GM21447 (cell line): Measurements from ENCODE around the gene N4BP2L1.

Experiments
- ATAC-seq: cut with Tn5 transposase; IDR thresholded peaks from one replicate; pipeline ENCODE4 v1.9.1; 2021; ENCODE audit not compliant: unreplicated experiment

N4BP2L1 gene

DNA sequence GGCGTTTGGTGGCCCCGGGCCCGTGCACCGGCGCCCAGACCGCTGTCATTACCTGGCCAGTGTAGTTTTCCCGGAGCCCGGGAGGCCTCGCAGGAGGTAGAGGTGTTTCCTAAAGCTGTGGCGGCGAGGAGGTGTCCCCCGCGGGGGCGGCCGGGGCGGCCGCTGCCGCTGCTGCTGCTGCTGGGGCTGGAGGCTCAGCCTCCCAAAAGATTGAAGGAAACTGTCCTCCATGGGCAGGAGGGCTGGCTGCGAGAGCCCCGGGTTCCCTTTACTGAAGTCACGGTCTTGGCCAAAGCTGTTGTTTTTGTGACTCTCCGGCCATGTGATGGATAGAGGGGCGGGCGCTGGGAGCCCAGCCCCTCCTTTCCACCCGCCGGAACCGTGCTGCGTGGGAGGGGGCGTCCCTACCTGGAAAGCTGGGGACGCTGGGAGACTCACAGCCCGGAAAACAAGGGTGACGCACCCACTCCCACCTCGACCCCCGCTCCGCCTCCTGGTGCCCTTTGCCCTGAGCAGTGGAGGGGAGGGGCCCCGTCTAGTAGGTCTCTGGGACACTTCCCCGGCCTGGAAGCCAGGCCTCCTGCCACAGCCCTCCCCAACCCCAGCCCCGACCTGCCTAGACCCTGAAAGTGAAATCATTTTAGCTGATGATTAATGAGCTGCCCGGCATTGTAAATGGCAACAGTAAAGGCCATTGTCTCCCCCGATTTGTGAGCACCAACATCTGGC lies at the start of gene N4BP2L1:
N4BP2L1 (minus strand) TSS at position 279 of the 729 bp plus-strand sequence; CDS start at position 231, 48 bp downstream.
- peak; percentile 67 for ATAC-seq

DNA sequence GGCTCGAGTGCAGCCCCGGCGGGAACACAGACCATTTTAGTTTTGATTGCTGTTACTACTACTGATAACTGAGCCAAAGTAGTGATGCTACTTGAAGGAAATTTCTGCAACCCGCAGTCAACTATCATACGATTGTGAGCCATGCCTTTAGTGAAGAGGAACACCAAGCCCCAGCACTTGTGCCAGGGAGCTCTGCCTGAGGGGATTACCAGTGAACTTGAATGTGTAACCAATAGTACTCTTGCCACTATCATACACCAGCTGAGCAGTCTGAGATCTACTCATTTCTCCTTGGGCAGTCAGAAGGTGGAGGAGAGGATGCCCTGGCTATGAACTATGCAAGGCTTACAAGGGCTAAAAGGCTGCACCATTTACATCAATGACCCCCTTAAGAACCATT lies 49.0 kb upstream of the N4BP2L1 start:
- ATAC-seq: no peak

DNA sequence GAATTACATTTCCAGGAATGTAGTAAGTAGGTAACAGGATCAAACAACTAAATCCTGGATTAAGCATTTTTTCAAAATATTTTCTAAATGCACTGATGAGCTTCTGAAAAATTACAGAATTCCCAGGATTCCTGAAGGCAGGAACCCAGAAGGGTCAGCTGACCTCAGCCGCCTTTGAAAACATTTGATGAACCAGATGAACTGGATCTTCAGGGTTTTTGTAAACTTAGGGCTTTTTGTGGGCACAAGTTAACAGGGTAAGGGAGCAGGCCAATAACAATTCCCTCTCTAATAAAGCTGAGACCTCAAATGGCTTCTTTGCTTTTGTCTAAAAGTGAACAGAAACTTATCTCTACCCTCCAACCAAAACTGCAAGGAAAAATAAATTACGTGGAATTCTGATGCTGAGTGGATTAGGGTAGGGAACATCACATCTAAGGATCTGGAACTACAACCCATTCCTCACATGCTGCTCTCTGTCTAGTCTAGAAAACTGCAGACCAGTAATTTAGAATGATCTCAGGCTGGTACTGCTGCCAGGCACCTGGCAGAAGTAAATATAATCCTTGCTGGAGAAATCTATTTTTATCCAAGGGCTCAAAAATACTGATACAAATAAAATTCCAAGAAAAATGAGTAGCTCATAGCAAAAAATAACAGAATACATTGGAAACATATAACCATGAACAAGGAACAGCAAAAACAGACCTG lies 48.2 kb upstream of the N4BP2L1 start:
- ATAC-seq: no peak

DNA sequence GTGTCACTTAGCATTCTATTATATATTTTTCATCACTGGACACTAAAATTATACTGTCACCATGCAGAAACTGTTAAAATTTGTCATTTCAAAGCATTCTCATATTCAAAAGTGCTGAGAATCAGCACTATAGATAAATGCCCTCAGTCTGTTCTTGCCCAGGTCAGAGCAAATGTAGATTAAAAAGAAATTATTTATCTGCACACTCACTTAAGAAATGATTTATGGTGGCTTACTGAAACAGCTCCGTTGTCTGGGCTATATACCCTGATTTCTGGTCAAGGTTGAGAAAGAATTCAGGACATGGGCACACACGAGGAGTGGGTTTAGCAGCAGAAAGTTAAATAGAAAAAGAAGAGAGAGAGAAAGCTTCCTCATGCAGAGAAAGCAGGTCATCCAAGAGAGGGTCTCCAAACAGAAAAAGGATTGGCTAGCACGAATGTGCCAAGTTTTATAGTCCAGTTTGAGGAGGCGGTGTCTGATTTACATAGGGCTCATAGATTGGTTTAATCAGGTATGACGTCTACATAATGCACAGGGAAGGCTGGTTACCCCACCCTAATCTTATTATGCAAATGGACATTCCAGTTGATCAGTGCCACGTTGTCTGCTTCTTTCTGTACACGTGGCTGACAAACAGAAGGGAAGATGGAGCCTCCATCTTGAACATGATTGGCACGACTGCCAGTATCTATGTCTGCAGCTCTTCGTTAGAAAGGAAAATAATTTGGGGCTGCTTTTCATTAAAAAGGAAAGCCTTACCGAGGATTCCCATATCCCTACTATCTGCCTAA lies 47.3 kb upstream of the N4BP2L1 start:
- ATAC-seq: no peak

DNA sequence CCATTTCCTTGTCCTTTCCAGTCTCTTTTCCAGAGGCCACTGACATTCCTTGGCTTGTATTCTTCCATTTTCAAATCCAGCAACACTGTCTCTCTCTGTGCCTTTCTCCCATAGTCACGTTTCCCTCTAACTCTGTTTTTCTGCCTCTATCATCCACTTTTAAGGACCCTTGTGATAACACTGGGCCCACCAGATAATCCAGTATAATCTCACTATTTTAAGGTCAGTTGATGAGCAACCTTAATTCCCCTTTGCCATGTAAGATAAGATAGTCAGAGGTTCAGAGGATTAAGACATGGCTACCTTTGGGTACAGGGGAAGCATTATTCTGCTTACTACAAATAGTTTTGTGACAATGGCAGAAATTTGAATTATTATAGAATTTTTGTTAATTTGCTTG lies 45.7 kb upstream of the N4BP2L1 start:
- ATAC-seq: no peak

DNA sequence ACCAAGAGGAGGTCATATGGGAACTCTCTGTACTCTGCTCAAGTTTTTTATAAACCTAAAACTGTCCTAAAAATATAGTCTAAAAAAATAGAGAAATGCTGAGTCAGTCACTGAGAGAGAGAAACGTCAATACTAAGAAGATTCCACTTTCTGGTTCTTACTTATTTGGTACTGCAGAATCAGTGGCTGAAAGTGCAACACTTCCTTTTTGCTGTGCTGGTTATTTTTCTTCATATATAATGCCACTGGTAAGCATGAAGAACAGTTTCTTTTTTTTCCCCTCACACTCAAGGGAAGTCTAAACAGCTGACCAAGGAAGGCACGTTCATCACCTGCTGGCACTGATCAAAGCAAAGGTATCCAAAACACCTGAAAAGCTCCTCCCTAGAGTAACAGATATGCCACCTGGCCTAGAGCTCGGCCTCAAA lies 44.3 kb upstream of the N4BP2L1 start:
- ATAC-seq: peak; percentile 83

DNA sequence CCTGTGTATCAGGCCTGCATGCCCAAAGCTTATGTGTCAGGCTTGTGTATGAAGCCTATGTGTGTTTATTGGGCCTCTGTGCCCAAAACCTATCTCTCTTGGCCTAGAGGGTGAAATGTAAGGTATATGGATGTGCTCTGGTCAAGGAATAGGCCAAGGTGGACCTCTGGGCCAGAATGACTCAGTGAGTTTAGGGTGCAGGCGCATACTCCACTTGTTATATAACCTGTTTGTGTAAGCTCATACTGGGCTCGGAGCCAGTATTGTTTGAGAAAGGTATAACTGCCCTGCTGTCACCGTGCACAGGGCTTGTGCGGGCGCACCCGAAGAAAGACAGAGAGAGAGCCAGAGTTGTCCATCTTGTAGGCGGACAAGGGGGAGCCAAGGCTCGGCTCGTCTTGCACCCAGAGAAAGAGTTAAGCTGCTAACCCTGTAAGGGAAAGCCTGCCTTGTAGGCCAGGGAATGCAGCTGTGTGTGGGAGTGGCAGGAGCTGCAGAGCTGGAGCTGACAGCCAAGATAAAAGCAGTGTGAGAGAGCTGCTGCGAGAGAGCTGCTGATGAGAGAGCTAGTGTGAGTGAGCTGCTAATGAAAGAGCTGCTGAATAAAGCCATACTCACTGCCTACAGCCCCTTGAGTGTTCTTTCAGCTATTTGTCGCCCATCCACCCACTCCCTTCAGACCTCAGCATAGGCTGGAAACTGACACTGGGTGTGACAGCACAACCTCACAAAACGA lies 43.4 kb upstream of the N4BP2L1 start:
- no peak for ATAC-seq

DNA sequence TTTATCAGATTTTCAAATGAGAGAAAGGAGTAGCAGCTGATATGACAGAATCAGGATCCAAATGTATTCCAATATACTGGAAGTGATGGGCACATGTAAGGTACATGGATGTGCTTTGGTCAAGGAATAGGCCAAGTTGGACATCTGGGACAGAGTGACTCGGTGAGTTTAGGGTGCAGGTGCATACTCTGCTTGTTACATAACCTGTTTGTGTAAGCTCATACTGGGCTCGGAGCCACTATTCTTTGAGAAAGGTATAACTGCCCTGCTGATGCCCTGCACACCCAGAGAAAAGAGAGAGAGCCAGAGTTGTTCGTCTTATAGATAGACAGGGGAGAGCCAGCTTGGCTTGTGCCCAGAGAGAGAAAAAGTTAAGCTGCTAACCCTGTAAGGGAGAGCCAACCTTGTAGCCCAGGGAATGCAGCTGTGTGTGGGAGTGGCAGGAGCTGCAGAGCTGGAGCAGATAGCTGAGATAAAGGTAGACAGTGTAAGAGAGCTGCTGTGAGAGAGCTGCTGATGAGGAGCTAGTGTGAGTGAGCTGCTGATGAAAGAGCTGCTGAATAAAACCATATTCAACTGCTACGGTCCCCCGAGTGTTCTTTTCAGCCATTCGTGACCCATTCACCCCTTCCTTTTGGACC lies 40.7 kb upstream of the N4BP2L1 start:
- ATAC-seq: no peak

DNA sequence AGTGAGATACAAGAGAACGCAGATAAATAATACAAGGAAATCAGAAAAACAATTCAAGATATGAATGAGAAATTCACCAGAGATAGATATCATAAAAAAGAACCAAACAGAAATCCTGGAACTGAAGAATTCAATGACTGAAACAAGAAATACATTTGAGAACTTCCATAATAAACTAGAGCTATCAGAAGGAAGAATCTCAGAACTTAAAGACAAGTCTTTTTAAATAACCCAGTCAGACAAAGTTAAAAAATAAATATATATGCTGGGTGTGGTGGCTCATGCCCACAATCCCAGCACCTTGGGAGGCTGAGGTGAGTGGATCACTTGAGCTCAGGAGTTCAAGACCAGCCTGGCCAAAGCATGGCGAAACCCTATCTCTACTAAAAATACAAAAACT lies 28.7 kb upstream of the N4BP2L1 start:
- no peak for ATAC-seq

DNA sequence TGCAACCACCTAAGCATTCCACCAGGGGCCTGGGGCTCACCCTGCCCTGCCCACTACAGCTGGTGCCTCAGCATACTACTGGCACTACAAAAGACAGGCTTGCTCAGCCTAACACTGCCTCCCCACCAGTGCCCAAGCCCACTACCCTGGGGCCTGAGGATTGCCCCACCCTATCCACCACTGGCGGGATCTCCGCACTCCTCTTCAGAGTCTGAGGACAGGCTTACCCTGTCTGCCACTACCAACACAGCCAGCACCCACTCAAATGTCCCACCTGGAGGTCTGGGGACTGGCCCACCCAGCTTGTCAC lies 27.6 kb upstream of the N4BP2L1 start:
- ATAC-seq: no peak

DNA sequence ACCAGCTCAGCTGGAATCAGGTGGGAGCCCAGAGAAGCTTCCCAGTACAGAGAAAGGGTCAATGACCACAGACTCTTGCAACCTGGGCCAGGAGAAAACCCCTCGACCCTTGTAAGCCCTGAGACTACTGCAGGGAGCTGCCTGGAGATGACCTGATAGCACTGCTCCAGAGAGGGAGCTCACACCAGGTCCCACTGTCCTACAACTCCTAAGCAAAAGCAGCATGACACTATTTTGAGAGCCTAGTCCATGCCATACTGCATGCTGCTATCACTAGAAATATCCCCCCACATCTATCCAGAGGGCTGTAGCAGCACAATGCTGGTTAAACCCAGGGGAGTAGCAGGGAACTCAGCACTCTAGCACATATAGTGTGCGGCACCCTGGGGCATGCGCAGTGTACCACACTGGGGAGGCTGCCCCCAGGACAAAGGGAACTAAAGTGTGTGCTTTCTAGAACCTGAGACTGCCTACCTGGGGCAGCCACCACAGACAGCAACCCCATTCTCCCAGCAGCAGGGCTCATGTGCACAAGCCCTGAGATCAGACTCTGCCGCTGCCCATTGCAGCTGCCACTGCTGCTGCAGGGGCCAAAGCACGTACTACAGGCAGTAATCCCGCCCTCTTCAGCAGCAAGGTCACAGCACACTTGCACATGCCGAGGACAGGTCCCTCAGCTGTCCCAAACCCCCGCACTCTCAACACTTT lies 27.1 kb upstream of the N4BP2L1 start:
- no peak for ATAC-seq

DNA sequence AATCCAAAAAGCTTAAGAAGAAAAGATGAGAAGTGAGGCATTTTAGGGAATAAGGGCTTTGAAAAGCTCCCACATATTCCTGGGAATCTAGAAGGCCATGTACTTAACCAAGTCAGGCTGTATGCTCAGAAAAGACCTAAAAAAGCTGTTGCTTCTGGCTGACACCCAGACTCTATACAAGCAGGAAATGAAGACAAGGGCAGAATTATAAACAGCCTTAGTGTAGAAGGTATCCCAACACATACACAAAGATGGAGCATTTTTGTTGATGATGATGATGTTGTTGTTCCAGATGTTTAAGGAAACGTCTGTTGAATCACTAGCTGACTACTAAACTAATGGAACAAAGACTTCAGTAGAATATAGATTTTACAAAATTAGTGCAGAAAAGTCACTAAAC lies 26.1 kb upstream of the N4BP2L1 start:
- ATAC-seq: no peak

DNA sequence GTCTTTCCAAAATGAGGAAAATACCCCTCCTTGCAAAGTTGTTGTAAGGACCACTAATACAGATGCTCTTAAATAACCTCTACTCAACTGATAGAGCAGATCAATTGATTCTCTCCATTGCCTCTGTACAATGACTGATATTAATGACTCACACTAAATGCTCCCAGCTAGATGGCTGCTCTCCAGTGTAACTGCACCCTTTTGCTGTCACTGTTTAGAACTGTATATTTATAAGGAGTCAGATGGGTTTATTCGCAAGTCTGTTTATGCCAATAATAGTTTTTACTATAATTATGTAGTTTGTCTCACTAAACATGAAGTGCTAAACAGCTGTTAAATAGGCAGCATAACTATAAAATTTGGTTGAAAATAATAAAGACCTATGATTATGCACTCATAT lies 21.0 kb upstream of the N4BP2L1 start:
- ATAC-seq: no peak

DNA sequence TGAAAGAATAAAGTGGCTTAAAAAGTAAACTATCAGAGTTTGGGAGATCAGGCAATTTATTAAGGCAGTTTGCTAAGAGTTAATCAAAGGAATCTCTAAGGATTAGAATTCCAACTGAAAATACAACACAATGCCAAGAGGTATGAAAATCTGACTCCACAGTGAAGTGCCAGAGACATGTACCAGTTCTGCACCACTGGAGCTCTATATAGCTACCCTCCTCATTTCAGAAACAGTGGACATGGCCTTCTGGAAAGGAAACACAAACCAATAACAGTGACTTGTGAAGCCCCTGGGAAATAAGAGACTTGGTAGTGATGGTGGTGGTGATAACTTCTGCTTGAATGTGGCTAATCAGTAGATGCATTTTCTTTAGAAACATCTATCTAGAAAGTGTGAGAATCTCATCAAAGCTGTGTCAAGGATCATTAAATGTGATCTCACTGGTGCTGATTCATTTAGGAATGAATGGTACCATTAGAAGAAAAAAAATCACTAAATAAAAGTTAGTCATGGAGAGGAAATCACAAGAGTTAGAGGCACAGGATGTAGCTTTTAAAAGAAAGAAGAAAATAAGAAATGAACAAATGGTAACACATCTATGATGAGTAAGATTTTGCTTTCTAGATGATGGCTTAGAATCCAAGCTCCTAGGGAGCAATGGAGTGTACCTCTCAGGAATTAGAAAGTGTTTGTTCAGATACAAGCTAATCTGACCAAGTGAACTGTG lies 20.1 kb upstream of the N4BP2L1 start:
- no peak for ATAC-seq

DNA sequence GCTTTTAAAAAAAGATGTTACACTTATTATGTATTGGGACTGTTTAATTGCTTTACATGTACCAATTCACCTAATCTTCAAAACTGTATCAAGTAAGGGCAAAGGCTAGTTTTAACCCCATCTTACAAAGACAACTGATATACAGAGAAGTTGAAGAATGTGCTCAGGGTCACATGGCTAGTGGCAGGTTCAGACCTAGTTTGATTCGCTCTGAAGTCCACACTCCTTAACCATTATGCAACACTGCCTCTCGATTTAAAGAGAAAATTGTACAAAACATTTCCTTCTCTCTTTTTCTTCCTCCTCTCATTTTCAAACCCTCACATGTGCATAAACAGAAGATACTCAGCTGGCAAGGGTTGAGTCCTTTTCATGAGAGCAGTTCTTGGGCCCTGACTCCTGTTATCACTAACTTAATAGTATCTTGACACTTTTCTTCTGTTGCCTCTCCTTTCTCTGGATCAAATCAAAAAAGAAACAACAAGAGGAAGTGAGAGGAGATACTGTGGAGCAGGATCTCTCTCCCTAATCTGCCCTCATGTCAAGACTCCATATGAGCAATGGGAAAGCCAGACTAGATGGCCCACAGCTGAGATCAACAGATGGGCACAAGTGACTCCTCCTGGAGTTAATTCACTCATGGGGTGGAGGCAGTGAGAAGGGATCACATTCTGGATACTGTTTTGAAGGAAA lies 19.0 kb upstream of the N4BP2L1 start:
- no peak for ATAC-seq

DNA sequence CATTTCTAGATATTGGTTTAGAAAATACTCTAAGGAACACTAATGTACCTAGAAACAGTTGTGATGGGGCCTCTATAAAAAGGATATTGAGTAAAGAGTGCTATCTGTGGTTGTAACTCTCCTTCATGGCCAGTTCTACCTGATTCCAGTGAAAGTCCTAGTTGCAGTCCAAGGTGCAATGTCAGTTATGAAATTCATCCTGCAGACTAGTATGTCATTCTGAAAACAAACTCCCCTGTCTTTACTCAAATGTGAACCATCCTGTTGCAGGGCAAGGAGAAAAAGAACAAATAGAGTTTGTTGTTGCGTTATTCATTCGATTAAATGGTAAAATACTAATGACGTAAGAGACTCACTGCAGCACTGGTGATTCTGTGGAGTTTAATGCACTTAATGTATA lies 18.3 kb upstream of the N4BP2L1 start:
- no peak for ATAC-seq

DNA sequence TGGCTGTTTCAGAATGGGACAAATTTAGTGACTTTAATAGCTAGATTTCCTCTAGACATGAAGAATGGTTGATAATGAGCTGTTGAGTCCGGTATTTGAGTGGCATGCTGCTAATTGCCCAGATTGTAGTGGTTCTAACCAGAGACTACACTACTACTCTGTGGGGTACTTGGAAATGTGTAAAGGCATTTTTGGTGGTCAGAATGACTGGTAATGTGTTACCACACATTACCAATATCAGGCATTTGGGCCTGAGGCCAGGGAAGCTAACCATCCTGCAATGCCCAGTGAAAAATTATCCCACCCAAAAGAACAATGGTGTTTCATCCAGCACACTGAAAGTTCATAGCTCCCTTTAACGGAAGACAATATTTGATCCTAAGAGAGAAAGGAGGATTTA lies 17.5 kb upstream of the N4BP2L1 start:
- ATAC-seq: no peak

DNA sequence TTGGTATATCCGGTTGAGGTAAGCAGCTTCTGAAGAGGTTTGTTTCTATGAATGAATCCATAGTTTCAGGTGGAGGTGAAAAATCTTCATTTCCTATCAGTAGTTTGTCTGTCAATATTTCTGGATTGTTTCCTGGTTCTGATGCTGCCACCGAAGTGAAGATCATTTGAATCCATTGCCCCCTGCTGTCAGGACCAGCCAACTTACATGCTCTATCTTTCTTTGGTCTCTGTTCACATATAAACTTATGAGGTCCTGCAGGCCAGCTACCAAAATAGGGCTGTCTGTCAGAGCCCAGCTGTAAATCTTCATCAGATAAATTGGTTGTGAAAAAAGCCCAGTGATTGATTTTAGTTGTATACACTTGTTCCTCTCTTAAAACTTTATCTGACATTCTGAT lies 15.2 kb upstream of the N4BP2L1 start:
- ATAC-seq: peak; percentile 79

DNA sequence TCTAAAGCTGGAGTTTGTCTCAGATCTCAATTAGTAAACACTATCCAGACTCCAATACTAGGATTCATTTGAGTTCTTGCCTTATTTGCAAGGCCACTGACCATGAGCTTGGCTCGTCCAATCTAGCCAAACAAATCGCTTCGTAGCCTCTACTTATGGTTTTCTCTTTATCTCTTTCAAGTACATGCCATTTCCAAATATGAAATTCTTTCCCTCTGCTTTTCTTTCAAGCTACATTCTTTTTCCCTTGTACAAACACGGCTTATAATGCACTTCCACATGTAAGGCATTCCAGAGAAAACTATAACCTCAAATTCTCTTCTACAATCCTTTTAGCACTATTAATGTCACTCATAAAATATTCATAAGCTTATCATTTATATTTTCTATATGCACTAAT lies 10.9 kb upstream of the N4BP2L1 start:
- no peak for ATAC-seq
